Measurements from ENCODE around the gene TRIM44.

TRIM44 gene

DNA sequence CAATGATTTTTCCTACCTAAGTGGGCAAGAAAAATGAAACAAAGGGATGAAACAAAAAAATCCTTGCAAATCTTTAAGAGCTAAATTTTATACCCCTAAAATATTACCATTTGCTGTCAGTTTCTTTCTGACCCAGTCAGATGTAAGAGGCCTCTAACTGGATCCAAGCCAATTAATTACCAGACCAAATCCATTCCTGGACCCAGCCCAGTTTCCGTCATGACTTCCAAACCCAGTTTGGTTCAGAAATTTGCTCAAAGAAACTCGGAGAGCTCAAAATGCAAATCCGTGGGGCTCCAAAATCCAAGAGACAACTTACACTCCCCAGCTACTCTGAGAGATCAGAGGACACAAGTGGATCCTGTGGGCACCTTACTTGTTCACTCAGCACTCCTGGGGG lies 46.8 kb downstream of the TRIM44 start:
- H3F3A ChIP-seq (ENCODE audit: insufficient read depth): no peaks in the 10 kb centered on the region
- H3K9me3 ChIP-seq (ENCODE audit: insufficient read depth, low read length): no peaks in the 10 kb centered on the region
- H2AFZ ChIP-seq (ENCODE audit: low read depth, low read length, severe bottlenecking): no peak overlapping the region
- no peaks in the 10 kb centered on the region for H3K9me2 ChIP-seq (replicated peaks; ENCODE audit: insufficient read depth, low read length)
- TF ChIP-seq EZH2phosphoT487 (conservative IDR thresholded peaks at IDR 0.05; ENCODE audit: low read length): no peak
- no peak for TF ChIP-seq CTCF (IDR thresholded peaks at IDR 0.05; ENCODE audit: insufficient read depth, low read length, poor library complexity, severe bottlenecking)
- no peak overlapping the region for H3K27ac ChIP-seq (ENCODE audit: low read depth, low read length)
- no peak overlapping the region for H3K9ac ChIP-seq (ENCODE audit: low read length)
- no peaks in the 10 kb centered on the region for H4K20me1 ChIP-seq (ENCODE audit: low read depth, low read length)
- no peaks in the 10 kb centered on the region for H3K79me2 ChIP-seq (ENCODE audit: insufficient read depth, low read length)
- H3K27me3 ChIP-seq (ENCODE audit: low read length): no peaks in the 10 kb centered on the region
- H3K4me2 ChIP-seq (ENCODE audit: low read depth, low read length, poor library complexity, severe bottlenecking): no peak overlapping the region
- H3K4me3 ChIP-seq (ENCODE audit: insufficient read depth, low read length, poor library complexity, severe bottlenecking): no peak overlapping the region
- no peaks in the 10 kb centered on the region for H3K36me3 ChIP-seq (ENCODE audit: low read length)

GRCh38 chr11:35711173-35711910 lies 48.8 kb downstream of the TRIM44 start:
- Histone ChIP-seq H3K36me3 (ENCODE audit: low read length) (no peaks in the 10 kb centered on the region), H3K79me2 (ENCODE audit: insufficient read depth, low read length) (no peaks in the 10 kb centered on the region), H3F3A (ENCODE audit: insufficient read depth) (no peaks in the 10 kb centered on the region), H3K9me2 (replicated peaks; ENCODE audit: insufficient read depth, low read length) (no peaks in the 10 kb centered on the region), H3K27me3 (ENCODE audit: low read length) (no peaks in the 10 kb centered on the region), H3K4me2 (ENCODE audit: low read depth, low read length, poor library complexity, severe bottlenecking) (no peak overlapping the region), H4K20me1 (ENCODE audit: low read depth, low read length) (no peaks in the 10 kb centered on the region), H2AFZ (ENCODE audit: low read depth, low read length, severe bottlenecking) (no peak overlapping the region), H3K9me3 (ENCODE audit: insufficient read depth, low read length) (no peaks in the 10 kb centered on the region), H3K4me3 (ENCODE audit: insufficient read depth, low read length, poor library complexity, severe bottlenecking) (no peak overlapping the region), H3K27ac (ENCODE audit: low read depth, low read length) (no peak overlapping the region), H3K9ac (ENCODE audit: low read length) (no peak overlapping the region)
- no peak for TF ChIP-seq CTCF (IDR thresholded peaks at IDR 0.05; ENCODE audit: insufficient read depth, low read length, poor library complexity, severe bottlenecking)
- no peak for TF ChIP-seq EZH2phosphoT487 (conservative IDR thresholded peaks at IDR 0.05; ENCODE audit: low read length)

- H3K79me2 ChIP-seq (ENCODE audit: insufficient read depth, low read length): no peaks in the 10 kb centered on the region
Measured at GRCh38 chr11:35711924-35712323, 49.3 kb downstream of the TRIM44 start.

More at GRCh38 chr11:35711924-35712323, 49.3 kb downstream of the TRIM44 start:
- H3K9me3 ChIP-seq (ENCODE audit: insufficient read depth, low read length): no peaks in the 10 kb centered on the region
- H2AFZ ChIP-seq (ENCODE audit: low read depth, low read length, severe bottlenecking): no peak overlapping the region
- no peak overlapping the region for H3K4me3 ChIP-seq (ENCODE audit: insufficient read depth, low read length, poor library complexity, severe bottlenecking)
- TF ChIP-seq CTCF (IDR thresholded peaks at IDR 0.05; ENCODE audit: insufficient read depth, low read length, poor library complexity, severe bottlenecking) (no peak), EZH2phosphoT487 (conservative IDR thresholded peaks at IDR 0.05; ENCODE audit: low read length) (no peak)
- H4K20me1 ChIP-seq (ENCODE audit: low read depth, low read length): no peaks in the 10 kb centered on the region
- H3K27me3 ChIP-seq (ENCODE audit: low read length): no peaks in the 10 kb centered on the region
- H3K27ac ChIP-seq (ENCODE audit: low read depth, low read length): no peak overlapping the region
- H3K36me3 ChIP-seq (ENCODE audit: low read length): no peaks in the 10 kb centered on the region
- no peaks in the 10 kb centered on the region for H3K9me2 ChIP-seq (replicated peaks; ENCODE audit: insufficient read depth, low read length)
- H3K4me2 ChIP-seq (ENCODE audit: low read depth, low read length, poor library complexity, severe bottlenecking): no peak overlapping the region
- H3F3A ChIP-seq (ENCODE audit: insufficient read depth): no peaks in the 10 kb centered on the region
- H3K9ac ChIP-seq (ENCODE audit: low read length): no peak overlapping the region

All from SU-DHL-6 (cell line).